Measurements from ENCODE around the gene OTUD7B. TPM values are rescaled to one million over a fixed set of nuclear protein-coding genes. Genes with fewer than 3 reads are reported as not detected.
A peak's percentile ranks its signal among the peaks of the same experiment; 100 is the strongest.

OTUD7B gene
- total and polyA plus RNA-seq, 9 of the 15 experiments (the other 6 are each of a cell fraction or from before 2014, with no cell fraction given): 0.96 to 18.8 (median 7.4) TPM

DNA sequence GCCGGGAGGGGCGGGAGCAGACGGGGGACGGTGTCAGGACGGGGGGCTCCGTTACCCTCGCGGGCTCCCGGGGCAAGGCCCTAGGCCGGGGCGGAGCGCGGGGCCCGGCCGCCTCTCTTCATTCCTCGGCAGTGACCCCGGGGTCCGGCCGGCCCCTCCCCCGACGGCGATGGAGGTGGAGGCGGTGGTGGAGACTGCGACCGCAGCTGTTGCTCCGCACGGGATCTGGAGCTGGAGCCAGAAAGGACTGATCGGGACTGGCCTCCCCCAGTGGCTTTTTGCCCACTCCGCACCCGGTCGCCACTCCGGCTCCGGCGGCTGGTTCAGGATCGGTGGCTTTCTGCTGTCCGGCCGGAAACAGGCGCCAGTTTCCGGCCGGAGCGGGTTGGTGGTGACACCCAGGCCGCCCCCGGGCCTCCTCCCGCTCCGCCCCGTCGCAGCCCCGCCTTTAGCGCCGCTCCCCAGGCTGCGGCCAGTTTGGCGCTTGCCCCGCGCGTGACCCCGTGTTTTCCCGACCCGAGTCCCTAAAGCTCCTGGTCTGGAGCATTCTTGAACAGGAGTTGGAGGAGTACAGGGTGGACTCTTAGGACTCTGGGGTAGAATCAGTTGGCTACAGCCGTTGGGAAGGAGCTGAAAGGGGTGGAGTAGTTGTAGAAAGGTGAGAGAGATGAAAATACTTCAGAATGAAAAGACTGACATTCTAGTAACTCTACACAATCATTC is at the start of gene OTUD7B (continued):
- TF ChIP-seq, protein P1, sequence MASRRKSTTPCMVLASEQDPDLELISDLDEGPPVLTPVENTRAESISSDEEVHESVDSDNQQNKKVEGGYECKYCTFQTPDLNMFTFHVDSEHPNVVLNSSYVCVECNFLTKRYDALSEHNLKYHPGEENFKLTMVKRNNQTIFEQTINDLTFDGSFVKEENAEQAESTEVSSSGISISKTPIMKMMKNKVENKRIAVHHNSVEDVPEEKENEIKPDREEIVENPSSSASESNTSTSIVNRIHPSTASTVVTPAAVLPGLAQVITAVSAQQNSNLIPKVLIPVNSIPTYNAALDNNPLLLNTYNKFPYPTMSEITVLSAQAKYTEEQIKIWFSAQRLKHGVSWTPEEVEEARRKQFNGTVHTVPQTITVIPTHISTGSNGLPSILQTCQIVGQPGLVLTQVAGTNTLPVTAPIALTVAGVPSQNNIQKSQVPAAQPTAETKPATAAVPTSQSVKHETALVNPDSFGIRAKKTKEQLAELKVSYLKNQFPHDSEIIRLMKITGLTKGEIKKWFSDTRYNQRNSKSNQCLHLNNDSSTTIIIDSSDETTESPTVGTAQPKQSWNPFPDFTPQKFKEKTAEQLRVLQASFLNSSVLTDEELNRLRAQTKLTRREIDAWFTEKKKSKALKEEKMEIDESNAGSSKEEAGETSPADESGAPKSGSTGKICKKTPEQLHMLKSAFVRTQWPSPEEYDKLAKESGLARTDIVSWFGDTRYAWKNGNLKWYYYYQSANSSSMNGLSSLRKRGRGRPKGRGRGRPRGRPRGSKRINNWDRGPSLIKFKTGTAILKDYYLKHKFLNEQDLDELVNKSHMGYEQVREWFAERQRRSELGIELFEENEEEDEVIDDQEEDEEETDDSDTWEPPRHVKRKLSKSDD (conservative IDR thresholded peaks at IDR 0.05; ENCODE audit: low read length): peak; percentile 80; the same call in 1 of the 2 replicates
- peak; percentile 49; the same call in 1 of the 2 replicates for TF ChIP-seq TRIM28 (IDR thresholded peaks at IDR 0.05)
- TF ChIP-seq, protein P2, sequence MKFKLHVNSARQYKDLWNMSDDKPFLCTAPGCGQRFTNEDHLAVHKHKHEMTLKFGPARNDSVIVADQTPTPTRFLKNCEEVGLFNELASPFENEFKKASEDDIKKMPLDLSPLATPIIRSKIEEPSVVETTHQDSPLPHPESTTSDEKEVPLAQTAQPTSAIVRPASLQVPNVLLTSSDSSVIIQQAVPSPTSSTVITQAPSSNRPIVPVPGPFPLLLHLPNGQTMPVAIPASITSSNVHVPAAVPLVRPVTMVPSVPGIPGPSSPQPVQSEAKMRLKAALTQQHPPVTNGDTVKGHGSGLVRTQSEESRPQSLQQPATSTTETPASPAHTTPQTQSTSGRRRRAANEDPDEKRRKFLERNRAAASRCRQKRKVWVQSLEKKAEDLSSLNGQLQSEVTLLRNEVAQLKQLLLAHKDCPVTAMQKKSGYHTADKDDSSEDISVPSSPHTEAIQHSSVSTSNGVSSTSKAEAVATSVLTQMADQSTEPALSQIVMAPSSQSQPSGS (CRISPR knock-in tag; IDR thresholded peaks at IDR 0.05): no peak

DNA sequence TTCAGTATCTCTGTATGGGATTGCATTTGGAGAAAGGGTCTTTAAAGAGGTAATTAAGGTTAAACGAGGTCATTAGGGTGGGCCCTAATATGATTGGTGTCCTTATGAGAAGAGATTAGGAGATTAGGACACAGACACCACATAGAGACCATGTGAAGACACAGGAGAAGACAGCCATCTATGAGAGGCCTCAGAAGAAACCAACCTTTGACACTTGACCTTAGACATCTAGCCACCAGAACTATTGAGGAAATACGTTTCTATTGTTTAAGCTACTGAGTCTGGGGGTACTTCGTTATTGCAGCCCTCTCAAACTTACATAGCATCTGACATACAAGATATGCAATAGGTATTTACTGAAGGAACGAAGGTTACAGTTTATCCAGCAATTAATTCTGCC is 49.7 kb upstream of the OTUD7B start:
- WGBS (ENCODE audit: insufficient coverage, low coverage, missing lambda C conversion rate): 33% methylated on average over 4 of the region's 4 CpGs
- H3K27me3 ChIP-seq (ENCODE audit: control insufficient read depth in 2 of 2, insufficient read depth in 2 of 2, low read length in 2 of 2): no peaks in the 10 kb centered on the region
- BruUV-seq (replicated peaks): no TSS peak
- FAIRE-seq (no peak), ATAC-seq (no peak), DNase-seq (ENCODE audit: extremely low read depth in 1 of 4, low spot score in 3 of 4) (no peak)
- no peak overlapping the region for H3K27ac ChIP-seq (ENCODE audit: extremely low read depth, low read depth, low read length)
- POLR2A ChIA-PET: interaction anchor here (0.6 kb wide), 2 partner anchors 39 to 173 kb away, joined by 3 read pairs; no protein-coding TSS in a partner anchor
- H3K79me2 ChIP-seq (ENCODE audit: control insufficient read depth, insufficient read depth, low read length): no peaks in the 10 kb centered on the region
- H3K9me3 ChIP-seq (replicated peaks; ENCODE audit: control insufficient read depth, insufficient read depth, low read depth, low read length): no peaks in the 10 kb centered on the region
- H3K9me1 ChIP-seq (ENCODE audit: control insufficient read depth, insufficient read depth, low read length): no peaks in the 10 kb centered on the region
- TF ChIP-seq NR2C1 (IDR thresholded peaks at IDR 0.05) (peak; percentile 81), NR2C1 (tag; IDR thresholded peaks at IDR 0.05) (peak; percentile 73), NR2C2 (CRISPR knock-in tag; IDR thresholded peaks at IDR 0.05) (no peak), NR2C2 (tag; IDR thresholded peaks at IDR 0.05) (peak; percentile 66; the same call in 1 of the 2 replicates), RFX7 (CRISPR knock-in tag; IDR thresholded peaks at IDR 0.05) (no peak)
- no peak overlapping the region for H3K4me2 ChIP-seq (ENCODE audit: insufficient read depth, low read length)
- H3K36me3 ChIP-seq (ENCODE audit: control insufficient read depth, insufficient read depth, low read length): no peaks in the 10 kb centered on the region
- no peak overlapping the region for H3K9ac ChIP-seq (ENCODE audit: insufficient read depth in 1 of 2, low read depth in 2 of 2, low read length in 2 of 2)
- CTCF ChIA-PET (ENCODE audit: low intra/inter-chr PET ratio): no interaction called here
- no peaks in the 10 kb centered on the region for H4K20me1 ChIP-seq (replicated peaks; ENCODE audit: control insufficient read depth, insufficient read depth, low read length)
- in situ Hi-C loops (cut with MboI): no loop called here
- peaks cover 0 to 8% of the 10 kb centered on the region in 2 experiments; a peak in 1 of 5 replicates for H3K4me1 ChIP-seq (replicated peaks in 1 of 2; ENCODE audit: control insufficient read depth in 2 of 2, insufficient read depth in 2 of 2, low read length in 2 of 2)
- intact Hi-C loops (cut with micrococcal nuclease): no loop called here
- H3K4me3 ChIP-seq: no peak overlapping the region
- no peak overlapping the region for H2AFZ ChIP-seq (ENCODE audit: low read depth, low read length)

All from K562 (cell line).